ENCODE data around the gene RETN.

RETN gene

GRCh38 chr19:7685546-7686445 is 16.9 kb downstream of the RETN start:
- no peak for DNase-seq

GRCh38 chr19:7687177-7687576 is 18.3 kb downstream of the RETN start:
- no peak for DNase-seq

- no peak for DNase-seq
These were observed 20.3 kb downstream of the RETN start for GRCh38 chr19:7689165-7689564.

GRCh38 chr19:7690779-7691258 is 22.0 kb downstream of the RETN start:
- DNase-seq: no peak

- DNase-seq: no peak
These were observed 22.6 kb downstream of the RETN start for GRCh38 chr19:7691497-7691896.

GRCh38 chr19:7692417-7693088 is 23.7 kb downstream of the RETN start:
- DNase-seq: no peak

GRCh38 chr19:7694499-7694898 is 25.6 kb downstream of the RETN start:
- no peak for DNase-seq

GRCh38 chr19:7697721-7698287 is 29.0 kb downstream of the RETN start:
- DNase-seq: no peak

- DNase-seq: no peak
These were observed 29.7 kb downstream of the RETN start for GRCh38 chr19:7698583-7698982.

GRCh38 chr19:7699003-7699402 is 30.2 kb downstream of the RETN start:
- DNase-seq: no peak

- no peak for DNase-seq
These were observed 30.9 kb downstream of the RETN start for GRCh38 chr19:7699417-7700401.

- no peak for DNase-seq
These were observed 32.3 kb downstream of the RETN start for GRCh38 chr19:7701049-7701653.

- DNase-seq: no peak
These were observed 33.0 kb downstream of the RETN start, which contains the start of gene FCER2 for GRCh38 chr19:7701654-7702457. Gene FCER2, minus strand, starts transcription at chr19:7702131. Its CDS starts 2,371 bp downstream, at chr19:7699760.

GRCh38 chr19:7703332-7703731 is 34.5 kb downstream of the RETN start:
- no peak for DNase-seq

- DNase-seq: no peak
These were observed 35.6 kb downstream of the RETN start for GRCh38 chr19:7704280-7705060.

GRCh38 chr19:7705387-7706187 is 36.7 kb downstream of the RETN start:
- no peak for DNase-seq

GRCh38 chr19:7706188-7706954 is 37.5 kb downstream of the RETN start:
- DNase-seq: no peak

- DNase-seq: no peak
These were observed 38.2 kb downstream of the RETN start for GRCh38 chr19:7706955-7707456.

All from NCI-H187 (cell line).